Bone marrow (tissue), 2 donors: ENCODE data around the gene EMC9.
"Not testable (repeated sequence)": the region's sequence is repeated elsewhere in the genome, so short reads cannot be mapped to it uniquely, and the experiment has no call there.

Experiments used
- DNase-seq, 2 donors: peaks; one replicate each; lab custom pipeline; 2025; lab: John Stamatoyannopoulos, UW

The EMC9 gene

GRCh38 chr14:24108336-24108874, 33.0 kb downstream of the EMC9 start:
- DNase-seq = no peak

- no peak for DNase-seq
These were observed 34.6 kb downstream of the EMC9 start for GRCh38 chr14:24106672-24107271.

GRCh38 chr14:24105609-24106239, 35.7 kb downstream of the EMC9 start:
- DNase-seq = not testable (repeated sequence)

- no peak for DNase-seq
These were observed 37.9 kb downstream of the EMC9 start for GRCh38 chr14:24103451-24103850.

- DNase-seq = no peak
These were observed 38.9 kb downstream of the EMC9 start for GRCh38 chr14:24102357-24103048.

GRCh38 chr14:24100982-24101494, 40.4 kb downstream of the EMC9 start:
- no peak for DNase-seq

GRCh38 chr14:24100197-24100981, 41.0 kb downstream of the EMC9 start:
- no peak for DNase-seq

- no peak for DNase-seq
These were observed 42.2 kb downstream of the EMC9 start for GRCh38 chr14:24098927-24099813.

- no peak for DNase-seq
These were observed 43.0 kb downstream of the EMC9 start for GRCh38 chr14:24098229-24098926.

GRCh38 chr14:24096545-24097181, 44.7 kb downstream of the EMC9 start:
- no peak for DNase-seq

- DNase-seq = peak in 1 of 2 donors; percentile 29
These were observed 45.9 kb downstream of the EMC9 start for GRCh38 chr14:24095271-24096068.

GRCh38 chr14:24094841-24095270, 46.5 kb downstream of the EMC9 start:
- DNase-seq = no peak

- DNase-seq = peak; percentile 72 to 92
These were observed 47.2 kb downstream of the EMC9 start, which contains the start of gene PCK2 for GRCh38 chr14:24093901-24094840. Gene PCK2 (plus strand): TSS chr14:24094311. CDS start chr14:24094406, 95 bp downstream.

GRCh38 chr14:24093207-24093900, 48.0 kb downstream of the EMC9 start:
- DNase-seq = no peak

- DNase-seq = no peak
These were observed 48.7 kb downstream of the EMC9 start for GRCh38 chr14:24092505-24093206.

- no peak for DNase-seq
These were observed 49.3 kb downstream of the EMC9 start for GRCh38 chr14:24092110-24092504.
